Activated CD8-positive, alpha-beta T cell treated with anti-CD3 and anti-CD28 coated beads for 36 hours (primary cell): ENCODE results near the gene CTXN1. TPM values are rescaled to one million over a fixed set of nuclear protein-coding genes. Genes with fewer than 3 reads are reported as not detected.

Experiments used
- ATAC-seq: fragments of 200-7000 bp; cut with Tn5 transposase; one replicate; pipeline ENCODE4 v1.10.0; 2021; ENCODE audit warnings: mild to moderate bottlenecking, moderate library complexity
- CTCF ChIA-PET: fragments of 350-600 bp; sonication (Branson Sonifier 250); formaldehyde crosslinking; loops from one replicate; lab custom pipeline; 2021; ENCODE audit warnings: antibody characterized with exemption; lab: Charles Lee
- POLR2A ChIA-PET: fragments of 350-600 bp; sonication (Branson Sonifier 250); formaldehyde crosslinking; loops from one replicate; lab custom pipeline; 2021; ENCODE audit warnings: antibody characterized with exemption; lab: Charles Lee
- DNase-seq: peaks from one replicate; pipeline ENCODE4 v3.0.0-alpha.2; 2020
- H3K27ac Mint-ChIP-seq: one replicate; pipeline ENCODE4 v1.8.0; 2021; ENCODE audit warnings: mild to moderate bottlenecking, mixed read lengths
- H3K27me3 Mint-ChIP-seq: one replicate; pipeline ENCODE4 v1.8.0; 2021; ENCODE audit warnings: mixed read lengths
- H3K36me3 Mint-ChIP-seq: one replicate; pipeline ENCODE4 v1.8.0; 2021; ENCODE audit warnings: low read depth, mixed read lengths
- H3K4me1 Mint-ChIP-seq: one replicate; pipeline ENCODE4 v1.8.0; 2021; ENCODE audit warnings: low read depth, mixed read lengths
- H3K4me3 Mint-ChIP-seq: one replicate; pipeline ENCODE4 v1.8.0; 2021; ENCODE audit warnings: mild to moderate bottlenecking, moderate library complexity, mixed read lengths
- H3K9me3 Mint-ChIP-seq: one replicate; pipeline ENCODE4 v1.8.0; 2021; ENCODE audit warnings: mixed read lengths
- CTCF ChIP-seq: fragments of 200-600 bp; IDR thresholded peaks from one replicate; pipeline ENCODE4 v1.8.0; 2022; ENCODE audit warnings: antibody characterized with exemption, mild to moderate bottlenecking
- intact Hi-C: fragments of 100-400 bp; cut with micrococcal nuclease; formaldehyde crosslinking; loops from one replicate; pipeline ENCODE4 v1.10.0; 2022
- total RNA-seq, 2 experiments: library from RNA; stranded (reverse); gene quantifications; one replicate each; pipeline ENCODE4 v1.2.3, GENCODE V29; 2021

Gene CTXN1
- total RNA-seq, 2 experiments from 2014 or later, result 0.74 to 0.87 TPM

- POLR2A ChIA-PET, result interaction anchor here (0.9 kb wide), 1 partner anchor 48 kb away, joined by 3 read pairs; no protein-coding TSS in a partner anchor
- ATAC-seq (no peak), DNase-seq (no peak)
- H3K27me3 Mint-ChIP-seq, result peaks cover 3% of the 10 kb centered on the region
- no peak for TF ChIP-seq CTCF
- peaks cover 8% of the 10 kb centered on the region for H3K4me1 Mint-ChIP-seq
- no peaks in the 10 kb centered on the region for H3K9me3 Mint-ChIP-seq
- peaks cover 23% of the 10 kb centered on the region for H3K36me3 Mint-ChIP-seq
- H3K27ac Mint-ChIP-seq, result no peak overlapping the region
- CTCF ChIA-PET, result interaction anchor here (1.1 kb wide), 1 partner anchor 41 kb away, joined by 3 read pairs; no protein-coding TSS in a partner anchor
- no peak overlapping the region for H3K4me3 Mint-ChIP-seq
- intact Hi-C loops, result no loop called here
Observed at GRCh38 chr19:7910321-7911161, 15.4 kb downstream of the CTXN1 start.

- intact Hi-C loops, result no loop called here
- POLR2A ChIA-PET, result interaction anchor here (0.8 to 2.7 kb wide), 2 partner anchors 8 to 392 kb away, joined by 3 to 13 read pairs; no protein-coding TSS in a partner anchor
- no peak overlapping the region for H3K27ac Mint-ChIP-seq
- H3K4me1 Mint-ChIP-seq, result peaks cover 14% of the 10 kb centered on the region
- DNase-seq (no peak), ATAC-seq (no peak)
- no peaks in the 10 kb centered on the region for H3K27me3 Mint-ChIP-seq
- no peak overlapping the region for H3K4me3 Mint-ChIP-seq
- H3K36me3 Mint-ChIP-seq, result peaks cover 30% of the 10 kb centered on the region
- CTCF ChIA-PET, result interaction anchor here (1.1 kb wide), 1 partner anchor 40 kb away, joined by 3 read pairs; no protein-coding TSS in a partner anchor
- no peaks in the 10 kb centered on the region for H3K9me3 Mint-ChIP-seq
- TF ChIP-seq CTCF, result no peak
Observed at GRCh38 chr19:7909471-7910067, 16.4 kb downstream of the CTXN1 start.

GRCh38 chr19:7908742-7909461 lies 17.0 kb downstream of the CTXN1 start:
- Mint-ChIP-seq H3K4me3 (no peak overlapping the region), H3K4me1 (peaks cover 15% of the 10 kb centered on the region), H3K36me3 (peaks cover 34% of the 10 kb centered on the region), H3K9me3 (no peaks in the 10 kb centered on the region), H3K27me3 (no peaks in the 10 kb centered on the region), H3K27ac (no peak overlapping the region)
- TF ChIP-seq CTCF, result no peak
- intact Hi-C loops, result no loop called here
- ChIA-PET CTCF (interaction anchor here (1.0 to 1.4 kb wide), 2 partner anchors 10 to 12 kb away, joined by 4 read pairs; partner anchors contain the start of gene SNAPC2), POLR2A (interaction anchor here (0.8 to 2.7 kb wide), 2 partner anchors 9 to 392 kb away, joined by 3 to 13 read pairs; no protein-coding TSS in a partner anchor)
- ATAC-seq (no peak), DNase-seq (no peak)

- Mint-ChIP-seq H3K4me1 (peaks cover 15% of the 10 kb centered on the region), H3K9me3 (no peaks in the 10 kb centered on the region), H3K27me3 (no peaks in the 10 kb centered on the region), H3K4me3 (no peak overlapping the region), H3K27ac (no peak overlapping the region), H3K36me3 (peaks cover 34% of the 10 kb centered on the region)
- no peak for TF ChIP-seq CTCF
- DNase-seq, result no peak
- ATAC-seq, result no peak
- intact Hi-C loops, result no loop called here
- ChIA-PET POLR2A (interaction anchor here (0.8 to 2.7 kb wide), 2 partner anchors 9 to 391 kb away, joined by 3 to 13 read pairs; no protein-coding TSS in a partner anchor), CTCF (interaction anchor here (1.0 to 1.4 kb wide), 2 partner anchors 10 to 12 kb away, joined by 4 read pairs; partner anchors contain the start of gene SNAPC2)
Observed at GRCh38 chr19:7908078-7908699, 17.7 kb downstream of the CTXN1 start.
